CD4-positive, alpha-beta T cell treated with Interleukin-4 for 1 hour (primary cell): Measurements from ENCODE around the gene PPIF.

Experiments
- DNase-seq, 2 donors: peaks; one replicate each; pipeline ENCODE4 v3.0.0-alpha.2; 2020 to 2022

The PPIF gene

DNA sequence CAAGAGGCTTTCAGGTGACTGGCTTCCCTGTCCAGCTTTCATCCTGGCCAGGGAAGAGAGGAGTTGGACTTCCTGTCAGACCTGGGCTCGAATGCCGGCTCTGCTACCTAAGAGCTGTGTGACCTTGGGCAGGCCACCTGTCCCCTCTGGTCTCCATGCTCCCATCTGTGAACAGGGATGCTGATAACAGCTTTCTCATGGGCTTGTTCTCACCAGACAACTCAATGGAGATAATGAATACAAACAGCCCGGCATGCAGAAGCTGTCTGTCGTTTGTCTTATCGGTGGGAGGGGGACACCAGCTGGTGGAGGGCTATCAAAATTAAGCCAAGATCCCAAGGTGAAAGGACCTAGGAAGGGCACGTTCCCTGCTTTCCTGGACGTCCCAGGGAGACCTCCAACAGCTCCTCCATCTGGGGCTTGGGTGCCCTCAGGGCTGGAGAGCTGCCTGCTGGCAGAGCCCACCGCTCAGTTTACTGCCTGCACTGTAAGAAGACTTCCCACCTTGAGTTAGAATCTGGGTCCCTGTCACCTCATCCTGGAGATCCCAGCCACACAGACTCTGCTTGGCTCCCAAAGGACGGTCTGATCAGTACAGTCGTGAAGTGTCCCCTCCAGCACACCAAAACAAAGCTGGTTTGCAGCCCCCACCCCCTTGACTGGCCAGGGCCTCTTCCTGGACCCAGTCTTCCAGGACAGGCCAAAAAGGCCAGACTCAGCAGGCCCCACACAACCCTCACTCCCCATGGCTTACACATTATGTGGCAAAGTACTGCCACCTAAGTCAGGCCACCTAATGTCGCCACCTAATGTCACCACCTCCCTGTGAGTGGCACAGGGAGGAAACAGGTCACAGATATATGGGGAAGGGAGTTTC is 40.9 kb downstream of the PPIF start:
- DNase-seq = peak in 1 of 2 donors; percentile 5

DNA sequence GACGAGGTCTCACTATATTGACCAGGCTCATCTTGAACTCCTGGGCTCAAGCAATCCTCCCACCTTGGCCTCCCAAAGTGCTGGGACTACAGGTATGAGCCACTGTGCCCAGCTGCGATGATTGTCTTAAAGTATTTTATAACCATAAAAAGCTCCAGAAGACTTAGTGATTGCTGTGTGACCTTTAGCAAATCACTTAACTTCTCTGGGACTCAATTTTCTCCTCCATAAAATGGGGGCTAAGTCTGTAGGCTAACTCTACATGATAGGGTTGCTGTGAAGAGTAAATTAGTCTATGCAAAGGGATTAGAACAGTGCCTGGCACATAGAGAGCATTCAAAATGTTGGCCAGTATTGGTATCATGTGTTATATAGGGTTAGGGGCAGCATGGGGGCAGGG is 42.8 kb downstream of the PPIF start:
- DNase-seq = no peak

DNA sequence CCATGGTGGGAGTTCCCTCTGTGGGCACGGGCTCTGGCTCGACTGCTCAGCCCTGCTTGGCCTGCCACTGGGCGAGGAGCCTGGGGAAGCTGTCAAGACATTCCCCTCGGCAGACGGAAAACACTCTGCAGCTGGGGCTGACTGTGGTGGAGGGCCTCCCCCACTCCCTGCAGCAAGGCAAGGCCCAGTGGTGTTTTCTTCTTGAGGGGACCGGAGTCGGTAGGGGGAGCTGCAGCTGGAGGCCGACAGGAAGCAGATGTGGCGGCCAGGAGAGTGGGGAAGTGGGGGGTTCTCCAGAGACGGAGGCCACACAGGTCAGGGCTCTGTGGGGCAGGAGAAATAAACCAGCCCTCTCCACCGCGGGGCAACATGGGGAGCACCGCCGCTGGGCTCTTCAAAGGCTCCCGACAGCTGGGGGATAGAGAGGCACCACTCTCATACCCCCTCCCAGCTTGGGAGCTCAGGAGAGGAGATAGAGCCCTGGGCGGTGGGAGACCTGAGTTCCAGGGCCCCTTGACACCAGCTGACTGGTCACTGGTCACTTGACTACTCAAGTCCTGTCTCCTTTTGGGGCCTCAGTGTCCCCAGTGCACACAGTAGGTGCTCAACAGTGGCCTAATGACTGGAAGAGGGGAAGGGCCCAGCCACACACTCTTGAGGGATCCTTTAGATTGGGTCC is 43.4 kb downstream of the PPIF start:
- DNase-seq = no peak

DNA sequence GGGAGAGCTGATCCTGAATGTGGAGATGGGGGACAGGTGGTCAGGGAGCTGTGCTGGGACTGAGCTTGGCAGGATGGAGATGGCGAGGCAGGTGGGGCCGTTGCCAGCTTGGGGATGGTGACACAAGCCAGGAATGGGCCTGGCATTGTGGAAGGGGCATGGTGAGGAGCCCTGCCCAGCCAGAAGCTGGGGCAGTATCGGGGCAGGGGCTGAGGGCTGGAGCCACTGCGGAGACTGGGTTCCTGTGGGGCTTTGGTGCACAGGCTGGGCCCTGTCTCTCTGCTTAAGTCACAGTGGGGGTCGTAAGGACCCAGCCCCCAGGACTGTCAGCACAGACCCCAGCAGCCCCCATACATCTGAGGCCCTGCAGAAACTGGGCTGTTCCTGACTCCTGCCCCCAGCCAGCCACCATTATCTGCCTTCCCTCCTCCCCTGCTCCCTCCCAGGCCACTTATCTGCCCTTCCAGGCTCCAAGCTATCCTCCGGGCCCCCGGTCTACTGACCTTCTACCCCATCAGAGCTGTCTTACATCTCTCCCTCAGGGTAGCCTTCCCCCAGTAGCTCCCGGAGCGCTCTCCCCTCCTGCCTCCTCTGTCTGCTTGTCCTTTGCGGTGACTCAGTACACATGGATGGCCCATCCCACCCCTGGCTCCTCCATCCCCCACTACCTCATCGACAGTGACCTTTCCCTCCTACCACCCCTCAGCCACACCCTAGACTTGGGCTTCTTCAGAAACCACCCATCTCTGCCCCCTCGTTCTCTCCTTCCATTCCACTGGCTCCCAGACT is 44.2 kb downstream of the PPIF start:
- DNase-seq = no peak

DNA sequence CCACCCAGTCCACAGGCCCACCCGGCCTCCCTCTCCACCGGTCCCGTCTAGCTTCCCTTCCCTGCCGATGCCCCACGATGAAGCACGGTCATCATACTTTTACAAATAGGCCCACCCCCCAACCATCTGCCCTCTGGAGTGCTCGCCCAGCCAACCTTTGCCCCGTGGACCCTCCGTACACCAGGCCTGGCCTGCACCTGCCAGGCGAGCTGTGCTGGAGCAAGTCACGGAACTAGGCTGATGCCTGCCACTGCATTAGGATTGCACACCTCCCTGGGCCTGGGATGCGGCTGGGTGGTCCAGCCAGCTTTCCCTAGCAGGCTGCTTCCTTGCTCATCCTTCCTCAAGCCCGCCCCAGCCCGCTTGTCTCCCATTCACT is 44.7 kb downstream of the PPIF start:
- DNase-seq = no peak

DNA sequence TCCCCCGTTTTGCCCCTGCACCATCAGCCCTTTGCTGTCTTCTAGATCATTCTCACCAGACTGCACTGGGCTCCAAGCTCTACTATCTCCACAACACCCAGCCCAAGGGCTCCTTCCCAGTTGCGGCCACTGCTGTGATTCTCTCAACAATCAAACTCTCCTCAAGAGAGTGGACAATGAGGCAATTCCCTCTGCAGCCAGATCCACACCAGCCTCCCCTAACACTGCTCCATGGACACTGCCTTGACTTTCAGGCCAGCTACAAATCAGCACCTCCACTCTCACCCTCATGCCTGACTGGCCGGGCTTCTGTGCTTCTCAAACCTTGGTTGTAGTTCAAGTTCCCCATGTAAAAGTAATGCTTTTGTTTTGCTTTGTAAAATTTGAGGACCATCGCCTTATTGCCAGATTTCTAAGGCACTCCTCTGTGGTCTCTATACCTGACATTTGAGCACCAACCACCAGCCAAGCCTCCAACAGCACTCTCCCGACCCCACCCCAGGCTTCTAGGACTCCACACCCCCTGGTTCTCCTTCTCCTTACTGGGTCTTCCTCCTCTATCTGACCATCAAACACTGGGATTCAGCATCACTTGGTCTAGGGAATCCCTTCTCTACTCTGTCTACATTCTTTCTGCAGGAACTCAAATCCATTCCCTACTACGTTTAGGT is 45.4 kb downstream of the PPIF start:
- no peak for DNase-seq

DNA sequence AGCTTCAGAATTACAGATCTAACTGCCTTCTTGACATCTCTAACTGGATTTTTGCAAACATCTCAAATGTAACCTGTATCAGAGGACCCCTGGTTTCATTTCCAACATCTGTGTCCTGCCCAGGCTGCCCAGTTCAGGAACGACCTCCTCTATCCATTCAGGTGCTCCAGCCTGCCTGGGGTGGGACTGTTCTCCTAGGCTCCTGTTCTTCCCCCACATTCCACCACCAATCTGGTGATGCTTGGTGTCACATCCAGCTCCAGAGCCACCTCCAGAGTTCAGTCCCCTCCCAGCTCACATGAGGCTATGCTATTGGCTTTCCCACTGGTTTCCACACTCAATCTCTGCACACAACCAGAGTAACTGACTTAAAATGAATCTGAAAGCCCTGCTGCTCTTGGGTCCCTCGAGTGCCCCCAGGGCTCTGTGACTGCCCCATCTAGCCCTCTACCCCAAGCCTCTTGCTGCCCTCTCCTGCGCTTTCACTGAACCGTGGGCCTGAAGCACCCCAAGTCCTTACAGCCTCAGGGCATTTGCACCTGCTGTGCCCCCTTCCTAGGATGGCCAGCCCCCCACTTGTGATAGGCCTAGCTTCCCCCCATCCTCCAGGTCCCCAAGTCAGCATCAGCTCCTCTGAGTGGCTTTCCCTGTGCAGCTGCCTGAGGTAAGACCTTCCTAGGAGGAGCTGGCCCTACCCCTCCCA is 46.1 kb downstream of the PPIF start:
- DNase-seq = no peak

DNA sequence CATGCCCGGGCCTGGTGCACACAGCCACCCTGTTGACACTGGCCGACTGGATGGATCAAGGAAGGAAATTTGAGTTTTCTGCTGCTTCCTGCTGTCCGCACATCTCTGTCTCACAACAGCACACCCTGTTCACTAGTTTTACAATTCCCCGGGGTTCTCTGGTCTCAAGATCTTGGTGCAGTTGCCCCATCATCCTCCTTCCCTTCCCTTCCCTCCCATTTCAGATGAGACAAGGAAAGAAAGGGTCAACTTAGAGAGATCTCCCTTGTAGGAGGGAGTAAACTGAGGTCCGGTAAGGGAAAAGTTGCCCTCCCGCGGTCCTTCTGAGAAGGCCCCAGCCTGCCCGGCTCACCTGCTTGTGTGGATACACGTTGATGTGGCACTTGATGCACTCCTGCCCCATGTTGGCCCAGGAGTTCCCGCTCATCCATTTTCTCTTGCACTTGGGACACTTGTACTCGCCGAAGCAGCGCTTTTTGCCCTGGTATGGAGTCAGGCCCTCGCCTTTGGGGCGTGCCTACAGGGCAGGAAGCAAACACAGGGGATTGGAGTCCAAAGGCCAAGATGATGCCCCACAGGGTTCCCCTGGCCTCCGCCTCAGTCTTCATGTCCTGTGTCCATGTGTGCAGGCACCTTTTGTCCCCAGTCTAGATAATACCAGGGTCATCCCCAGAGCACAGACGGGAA is 46.8 kb downstream of the PPIF start:
- DNase-seq = no peak

DNA sequence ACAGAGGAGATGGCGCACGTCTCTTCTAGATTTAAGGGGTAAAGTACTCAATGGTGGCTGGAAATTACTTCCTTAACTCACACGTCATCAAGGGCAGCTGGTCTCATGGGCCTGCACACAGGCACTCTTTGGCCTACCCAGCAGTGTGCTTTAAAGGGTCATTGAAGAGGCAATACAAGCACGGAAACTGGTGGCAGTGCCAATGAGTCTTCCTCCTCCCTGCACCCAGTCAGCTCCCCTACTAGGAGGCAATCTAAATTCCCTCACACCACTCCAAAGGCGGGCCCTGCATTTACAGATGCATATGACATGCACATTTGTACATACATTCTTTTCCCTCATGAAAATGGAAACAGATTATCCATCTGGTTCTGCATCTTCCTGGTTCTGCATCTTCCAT is 47.4 kb downstream of the PPIF start:
- no peak for DNase-seq

DNA sequence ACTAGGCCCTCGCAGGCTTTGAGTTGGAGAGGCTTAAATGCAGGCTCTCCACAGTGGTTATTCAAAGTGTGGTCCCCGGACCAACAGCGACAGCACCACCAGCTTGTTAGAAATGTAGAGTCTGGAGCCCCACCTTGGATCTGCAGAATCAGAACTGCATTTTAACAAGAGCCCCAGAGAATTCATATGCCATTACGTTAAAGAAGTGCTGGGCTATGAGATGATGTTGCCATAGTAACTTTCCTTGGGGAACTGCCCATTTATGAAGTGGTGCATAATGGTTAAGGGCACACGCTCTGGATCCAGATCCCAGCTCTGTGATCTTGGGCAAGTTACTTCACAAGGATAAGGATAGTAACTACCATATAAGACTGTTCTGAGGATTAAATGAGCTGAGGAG is 49.3 kb downstream of the PPIF start:
- no peak for DNase-seq

DNA sequence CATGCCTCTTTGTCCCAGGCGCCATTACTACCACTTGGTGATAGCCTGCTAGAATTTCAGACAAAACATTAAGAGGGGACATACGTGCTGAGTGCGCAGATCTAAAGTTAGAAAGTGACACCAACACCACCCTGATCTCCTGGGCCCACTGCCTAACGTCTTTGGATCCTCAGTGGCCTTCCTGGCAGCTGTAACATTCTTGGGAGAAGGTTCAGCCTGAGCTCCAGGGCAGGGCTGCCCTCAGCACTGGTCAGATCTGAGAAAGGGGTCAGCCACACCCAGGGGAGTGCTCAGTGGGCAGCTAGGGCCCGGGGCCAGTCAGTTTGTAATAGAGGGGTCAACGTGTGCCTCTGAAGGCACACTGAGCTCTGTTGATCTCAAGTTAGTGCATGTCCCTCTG is 49.8 kb downstream of the PPIF start:
- DNase-seq = no peak

DNA sequence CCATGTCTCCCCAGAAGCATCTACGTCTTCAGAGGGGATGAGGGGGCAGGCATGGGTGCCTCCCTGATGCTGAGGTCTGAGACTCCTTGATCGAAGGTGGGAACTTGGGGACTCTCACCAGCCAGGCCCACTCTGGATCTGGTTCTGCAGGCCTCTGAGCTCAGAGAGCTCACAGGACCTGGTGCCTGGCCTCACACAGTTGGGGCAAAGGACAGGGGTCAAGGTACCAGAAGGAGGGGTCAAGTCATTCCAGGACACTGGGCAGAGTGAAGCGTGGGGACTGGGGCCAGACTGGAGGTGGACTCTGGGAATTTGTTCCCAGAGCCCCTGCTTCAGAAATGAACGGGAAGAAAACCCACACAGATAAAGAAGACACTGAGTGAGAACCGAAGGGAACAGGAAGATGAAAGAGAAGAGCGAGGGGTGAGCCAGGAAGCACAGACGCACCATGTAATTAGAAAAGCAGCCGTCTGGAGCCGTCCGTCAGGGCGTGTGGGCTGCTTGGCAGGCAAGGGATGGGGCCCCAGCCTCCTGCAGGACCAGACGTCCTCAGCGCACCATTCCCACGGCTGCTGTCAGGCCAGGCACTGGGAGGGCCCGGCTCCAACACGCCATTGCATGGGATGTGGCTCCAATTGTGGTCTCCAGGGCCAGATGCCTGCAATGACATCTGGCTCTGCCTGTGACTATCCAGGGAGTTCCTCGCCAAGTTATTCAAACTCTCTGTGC is 50.5 kb downstream of the PPIF start:
- no peak for DNase-seq

DNA sequence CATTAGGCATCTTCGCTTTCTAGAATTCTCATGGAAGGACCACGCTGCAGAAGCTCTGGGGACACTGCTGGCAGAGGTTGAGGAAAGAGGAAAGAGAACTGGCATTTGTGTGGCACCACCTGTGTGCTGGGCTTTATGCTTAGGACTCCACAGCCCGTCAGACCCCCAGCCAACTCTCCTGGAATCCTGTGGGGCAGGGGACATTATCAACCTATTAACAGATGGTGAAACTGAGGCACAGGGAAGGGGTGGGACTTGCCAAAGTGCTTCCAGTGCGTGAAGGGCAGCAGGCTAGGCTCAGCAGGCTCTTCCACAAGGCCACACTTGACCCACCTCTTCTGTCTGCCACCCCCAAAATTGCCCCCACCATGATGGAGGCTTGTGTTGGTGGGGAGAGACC is 51.4 kb downstream of the PPIF start:
- no peak for DNase-seq

DNA sequence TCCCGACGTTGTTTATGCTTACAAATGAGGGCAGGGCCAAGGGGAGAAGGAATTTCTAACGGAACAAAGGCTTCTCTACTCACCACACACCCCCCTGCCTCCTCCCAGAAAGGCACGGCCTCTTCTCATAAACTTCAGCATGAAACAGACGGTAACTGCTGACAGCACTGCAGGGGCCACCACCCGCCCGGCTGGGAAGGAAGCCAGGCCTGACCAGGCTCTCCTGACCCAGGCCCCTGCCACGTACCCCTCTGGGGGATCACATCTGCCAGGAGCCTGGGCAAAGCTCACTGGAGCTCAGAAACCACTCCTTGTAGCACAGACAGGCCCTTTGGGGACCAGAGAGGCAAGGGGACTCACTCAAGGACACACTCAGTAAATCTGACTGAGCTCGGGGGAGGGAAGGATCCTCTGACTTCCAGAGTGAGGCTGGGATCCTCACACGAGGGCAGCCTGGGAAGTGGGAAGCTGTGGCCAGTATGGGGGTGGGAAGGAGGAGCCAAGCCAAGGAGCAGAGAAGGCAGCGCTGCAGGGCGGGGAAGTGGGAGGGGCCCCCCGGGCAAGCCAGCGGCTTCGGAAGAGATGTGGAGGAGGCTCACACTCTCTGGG is 52.1 kb downstream of the PPIF start:
- DNase-seq = no peak

DNA sequence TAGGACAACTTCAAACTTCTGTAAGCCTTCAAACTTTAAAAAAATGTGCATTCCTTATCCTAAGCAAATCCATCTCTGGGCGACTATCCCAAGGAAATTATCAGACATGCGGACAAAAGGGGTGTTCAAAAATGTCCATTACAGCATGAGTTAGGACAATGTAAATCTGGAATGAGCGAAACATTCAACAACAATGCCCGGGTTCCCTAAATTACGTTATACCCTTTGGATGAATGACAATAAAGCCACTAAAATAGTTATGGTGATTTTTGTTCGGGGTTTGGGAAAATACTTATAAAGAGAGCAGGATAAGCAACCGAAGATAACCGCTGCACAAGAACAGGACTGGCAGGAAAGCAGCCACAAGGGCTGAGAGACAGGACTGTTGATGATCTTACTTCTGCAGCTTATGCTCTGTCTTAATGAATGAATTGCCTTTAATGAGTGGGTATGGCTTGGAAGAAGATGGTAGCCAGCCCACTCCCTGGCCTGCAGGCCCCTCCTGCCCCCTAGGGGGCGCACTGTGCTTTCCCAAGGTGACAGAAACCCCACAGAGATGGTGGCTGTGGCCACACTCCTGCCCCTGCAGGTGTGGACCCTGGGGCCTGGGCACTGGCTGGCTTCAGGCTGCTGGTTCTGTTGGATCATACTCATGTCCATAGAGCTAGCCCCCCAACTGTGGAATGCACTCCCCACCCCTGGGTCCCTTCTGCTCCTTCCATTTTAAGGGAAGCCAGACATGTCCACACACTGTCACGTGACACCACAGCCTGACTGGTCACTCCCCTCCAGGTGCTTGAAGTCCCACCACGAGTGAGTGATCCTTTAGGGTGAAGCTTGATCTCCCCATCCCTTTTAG is 53.1 kb downstream of the PPIF start:
- DNase-seq = peak; percentile 32 to 34

DNA sequence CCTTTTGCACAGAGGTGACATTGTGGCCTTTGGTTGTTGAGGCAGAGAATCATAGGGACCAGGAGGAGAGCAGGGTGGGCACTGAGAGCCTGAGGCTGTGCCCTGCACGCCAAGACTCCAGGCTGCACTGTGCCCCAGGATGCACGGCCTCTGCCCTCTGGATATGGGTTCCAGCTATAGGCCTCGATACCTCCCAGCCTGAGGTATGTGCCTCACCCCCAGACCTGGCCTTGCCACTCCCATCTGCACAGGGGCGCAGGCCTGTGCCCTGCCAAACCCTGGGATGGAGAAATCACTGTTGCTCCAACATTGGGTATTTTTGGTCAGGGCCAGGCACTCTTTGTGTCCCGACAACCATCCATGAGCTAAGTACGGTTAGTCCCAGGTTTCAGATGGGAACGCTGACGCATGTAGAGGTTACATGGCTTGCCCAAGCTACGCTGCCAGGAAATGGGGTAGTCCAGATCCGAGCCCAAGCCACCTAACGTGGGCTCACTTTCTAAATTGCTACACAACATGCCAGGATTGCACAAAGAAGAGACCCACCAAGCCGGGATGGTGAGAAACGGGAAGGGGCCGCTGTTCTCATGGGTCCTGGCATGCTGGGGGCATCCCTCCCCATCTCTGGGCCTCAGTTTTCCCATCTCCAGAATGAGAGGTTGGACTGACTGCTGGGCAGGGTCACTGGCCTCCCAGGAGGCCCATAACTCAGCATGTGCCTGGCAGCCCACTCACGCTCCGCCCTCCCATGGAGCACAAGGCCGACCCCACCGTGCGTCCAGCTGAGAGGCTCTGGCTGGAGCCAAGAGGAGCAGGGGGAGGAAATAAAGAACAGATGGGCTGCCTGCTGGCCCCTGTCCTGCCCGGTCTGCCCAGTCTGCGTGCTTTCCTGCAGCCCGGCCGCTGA is 54.0 kb downstream of the PPIF start:
- DNase-seq = no peak

DNA sequence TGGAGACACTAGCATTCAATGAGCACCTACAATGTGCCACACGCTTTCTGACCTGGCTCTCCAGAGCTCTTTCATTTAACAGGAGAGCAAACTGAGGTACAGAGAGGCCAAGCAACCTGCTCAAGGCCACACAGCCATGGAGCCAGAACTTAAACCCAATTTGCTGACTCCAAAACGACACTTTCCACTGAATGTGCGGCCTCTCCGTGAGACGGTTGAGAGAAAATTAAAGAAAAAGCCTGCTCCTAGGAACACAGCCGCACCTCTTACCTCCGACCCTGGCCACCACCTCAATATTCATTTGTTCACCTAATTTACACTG is 55.3 kb downstream of the PPIF start:
- DNase-seq = no peak

DNA sequence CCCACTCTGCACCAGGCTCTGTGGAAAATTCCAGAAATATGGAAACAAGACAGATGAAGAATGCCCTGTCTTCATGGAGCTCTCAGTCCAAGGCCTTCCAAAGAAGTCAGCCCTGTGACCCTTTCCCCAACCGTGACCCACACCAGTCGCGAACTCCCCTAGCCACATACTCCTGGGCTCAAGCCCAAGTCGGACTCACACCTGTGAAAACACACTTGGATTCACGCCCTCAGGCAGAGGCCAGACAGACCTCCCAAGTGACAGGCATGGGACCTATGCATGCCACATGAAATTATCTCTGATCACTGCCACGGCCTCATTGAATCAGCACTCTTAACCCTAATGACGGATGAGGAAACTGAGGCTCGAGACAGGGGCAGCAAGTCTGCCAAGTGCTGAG is 55.7 kb downstream of the PPIF start:
- DNase-seq = no peak
